ENCODE results near the gene TMEM176B.
A peak's percentile ranks its signal among the peaks of the same experiment; 100 is the strongest.

TMEM176B gene

GRCh38 chr7:150759479-150759878, 40.7 kb downstream of the TMEM176B start:
- no peak overlapping the region for H3K4me3 ChIP-seq (ENCODE audit: low read length)
- DNase-seq (ENCODE audit: low read depth): no peak
- TF ChIP-seq, protein P1, sequence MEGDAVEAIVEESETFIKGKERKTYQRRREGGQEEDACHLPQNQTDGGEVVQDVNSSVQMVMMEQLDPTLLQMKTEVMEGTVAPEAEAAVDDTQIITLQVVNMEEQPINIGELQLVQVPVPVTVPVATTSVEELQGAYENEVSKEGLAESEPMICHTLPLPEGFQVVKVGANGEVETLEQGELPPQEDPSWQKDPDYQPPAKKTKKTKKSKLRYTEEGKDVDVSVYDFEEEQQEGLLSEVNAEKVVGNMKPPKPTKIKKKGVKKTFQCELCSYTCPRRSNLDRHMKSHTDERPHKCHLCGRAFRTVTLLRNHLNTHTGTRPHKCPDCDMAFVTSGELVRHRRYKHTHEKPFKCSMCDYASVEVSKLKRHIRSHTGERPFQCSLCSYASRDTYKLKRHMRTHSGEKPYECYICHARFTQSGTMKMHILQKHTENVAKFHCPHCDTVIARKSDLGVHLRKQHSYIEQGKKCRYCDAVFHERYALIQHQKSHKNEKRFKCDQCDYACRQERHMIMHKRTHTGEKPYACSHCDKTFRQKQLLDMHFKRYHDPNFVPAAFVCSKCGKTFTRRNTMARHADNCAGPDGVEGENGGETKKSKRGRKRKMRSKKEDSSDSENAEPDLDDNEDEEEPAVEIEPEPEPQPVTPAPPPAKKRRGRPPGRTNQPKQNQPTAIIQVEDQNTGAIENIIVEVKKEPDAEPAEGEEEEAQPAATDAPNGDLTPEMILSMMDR (conservative IDR thresholded peaks at IDR 0.05; ENCODE audit: low read length): no peak

DNA sequence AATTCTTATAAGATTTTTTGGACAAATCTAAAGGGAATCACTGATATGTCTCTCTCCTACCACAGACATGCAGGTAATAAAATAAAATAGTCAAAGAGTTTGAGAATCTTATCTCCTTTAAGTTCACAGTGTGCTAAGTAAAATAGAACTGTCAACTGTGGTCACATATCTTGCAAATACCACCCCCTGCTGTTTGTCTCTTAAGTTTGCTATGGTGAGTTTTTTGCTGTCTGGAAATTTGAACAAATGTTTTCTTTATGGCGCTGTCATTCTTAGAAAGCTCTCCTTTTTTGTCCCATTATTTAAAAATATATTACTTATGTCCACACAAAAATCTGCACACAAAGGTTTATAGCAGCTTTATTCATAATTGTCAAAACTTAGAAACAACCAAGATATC, 43.3 kb downstream of the TMEM176B start:
- H3K4me3 ChIP-seq (ENCODE audit: low read length): no peak overlapping the region
- no peak for DNase-seq (ENCODE audit: low read depth)
- TF ChIP-seq, protein P1 (conservative IDR thresholded peaks at IDR 0.05; ENCODE audit: low read length): peak; percentile 32; the same call in 1 of the 2 replicates

GRCh38 chr7:150756166-150756565, 44.0 kb downstream of the TMEM176B start:
- H3K4me3 ChIP-seq (ENCODE audit: low read length): no peak overlapping the region
- TF ChIP-seq, protein P1 (conservative IDR thresholded peaks at IDR 0.05; ENCODE audit: low read length): no peak
- DNase-seq (ENCODE audit: low read depth): no peak

DNA sequence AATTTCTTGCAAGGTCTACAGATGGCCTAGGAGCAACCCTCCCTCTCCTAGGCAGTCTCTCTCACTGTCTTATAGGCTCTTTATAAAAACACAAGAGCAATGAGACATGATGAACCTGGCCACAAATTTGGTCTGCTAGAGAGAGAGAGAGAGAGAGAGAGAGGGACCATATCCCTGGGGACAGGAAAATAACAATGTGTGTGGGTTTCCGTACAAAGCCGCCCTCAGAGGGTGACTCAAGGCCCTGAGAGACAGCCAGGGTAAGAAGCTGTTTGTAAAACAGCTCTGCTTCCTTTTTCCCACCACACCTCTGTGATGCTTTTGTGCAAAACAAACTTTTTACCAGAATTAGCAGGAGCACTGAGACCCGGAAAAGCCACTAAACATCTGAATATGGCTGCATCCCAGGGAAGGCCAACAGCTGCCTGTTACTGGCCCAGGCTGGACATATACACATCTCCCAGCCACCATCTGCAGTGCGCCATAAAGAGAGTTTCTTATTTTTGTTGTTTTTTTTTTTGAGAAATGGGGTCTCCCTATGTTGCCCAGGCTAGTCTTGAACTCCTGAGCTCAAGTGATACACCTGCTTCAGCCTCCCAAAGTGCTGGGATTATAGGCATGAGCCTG, 44.6 kb downstream of the TMEM176B start:
- DNase-seq (ENCODE audit: low read depth): no peak

GRCh38 chr7:150754951-150755350, 45.2 kb downstream of the TMEM176B start:
- DNase-seq (ENCODE audit: low read depth): no peak
- TF ChIP-seq, protein P1 (conservative IDR thresholded peaks at IDR 0.05; ENCODE audit: low read length): no peak
- no peak overlapping the region for H3K4me3 ChIP-seq (ENCODE audit: low read length)

More for the DNA sequence above, 44.6 kb downstream of the TMEM176B start:
- TF ChIP-seq, protein P1 (conservative IDR thresholded peaks at IDR 0.05; ENCODE audit: low read length): no peak
- no peak overlapping the region for H3K4me3 ChIP-seq (ENCODE audit: low read length)

- DNase-seq (ENCODE audit: low read depth): no peak
- H3K4me3 ChIP-seq (ENCODE audit: low read length): no peak overlapping the region
- TF ChIP-seq, protein P1 (conservative IDR thresholded peaks at IDR 0.05; ENCODE audit: low read length): 0 out of 2 replicates have a peak, but pooled peaks have one; percentile 24
These were observed 46.1 kb downstream of the TMEM176B start for GRCh38 chr7:150753826-150754603.

DNA sequence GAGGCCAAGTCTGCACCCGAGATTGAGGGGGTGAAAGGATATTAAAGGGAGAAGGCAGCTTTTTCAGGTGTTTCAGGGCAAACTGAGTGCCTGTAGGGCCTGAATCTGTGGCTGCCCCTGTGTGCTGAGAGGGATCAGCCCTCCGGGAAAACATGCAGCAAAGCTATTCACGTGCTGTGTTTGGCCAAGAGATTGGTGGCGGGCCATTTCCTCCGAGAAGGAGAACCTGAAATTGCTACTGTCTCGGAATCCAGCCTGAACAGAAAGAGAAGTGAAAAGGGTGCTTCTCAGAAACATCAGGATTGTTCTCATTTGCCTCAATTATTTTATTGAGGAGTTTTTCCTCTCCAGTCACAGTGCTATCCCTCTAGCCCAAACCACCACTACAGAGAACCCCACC, 46.9 kb downstream of the TMEM176B start:
- DNase-seq (ENCODE audit: low read depth): no peak
- H3K4me3 ChIP-seq (ENCODE audit: low read length): no peak overlapping the region
- TF ChIP-seq, protein P1 (conservative IDR thresholded peaks at IDR 0.05; ENCODE audit: low read length): no peak
